GM23338 (cell line): Measurements from ENCODE around the gene GEMIN2. TPM values are rescaled to one million over a fixed set of nuclear protein-coding genes. Genes with fewer than 3 reads are reported as not detected.

Source experiments
- ATAC-seq: fragments of 200-7000 bp; cut with Tn5 transposase; 3 replicates; pipeline ENCODE4 v1.9.1; 2020
- DNase-seq: peaks from one replicate; pipeline ENCODE4 v3.0.0-alpha.2; 2015; ENCODE audit warnings: low spot score
- H2AFZ ChIP-seq: fragments of 200-600 bp; sonication (generic); 2 replicates; pipeline ENCODE4 v1.8.0; 2016; ENCODE audit warnings: antibody characterized with exemption, mild to moderate bottlenecking, moderate library complexity
- H3F3A ChIP-seq: fragments of 200-600 bp; sonication (generic); replicated peaks from 2 replicates; pipeline ENCODE4 v1.8.0; 2017; ENCODE audit warnings: antibody characterized with exemption, mixed run types, low read depth
- H3K27ac ChIP-seq: fragments of 200-600 bp; sonication (generic); 2 replicates; pipeline ENCODE4 v1.6.1; 2016; ENCODE audit warnings: low read depth
- H3K27me3 ChIP-seq: fragments of 200-600 bp; sonication (generic); 2 replicates; pipeline ENCODE4 v1.8.0; 2016; ENCODE audit warnings: mild to moderate bottlenecking, mixed run types, moderate library complexity; ENCODE audit not compliant: insufficient read depth
- H3K36me3 ChIP-seq: fragments of 200-600 bp; sonication (generic); 2 replicates; pipeline ENCODE4 v1.8.0; 2016; ENCODE audit warnings: mild to moderate bottlenecking; ENCODE audit not compliant: insufficient read depth
- H3K4me1 ChIP-seq: fragments of 200-600 bp; sonication (generic); 2 replicates; pipeline ENCODE4 v1.8.0; 2016; ENCODE audit warnings: mild to moderate bottlenecking, moderate library complexity; ENCODE audit not compliant: insufficient read depth
- H3K4me2 ChIP-seq: fragments of 200-600 bp; sonication (generic); 2 replicates; pipeline ENCODE4 v1.7.1; 2017; ENCODE audit warnings: mixed run types
- H3K4me3 ChIP-seq: fragments of 200-600 bp; sonication (generic); 2 replicates; pipeline ENCODE4 v1.6.1; 2016; ENCODE audit warnings: mixed run types
- H3K79me2 ChIP-seq: fragments of 200-600 bp; sonication (generic); replicated peaks from 2 replicates; pipeline ENCODE4 v1.8.0; 2017; ENCODE audit warnings: mild to moderate bottlenecking; ENCODE audit not compliant: insufficient read depth
- H3K9me2 ChIP-seq: fragments of 200-600 bp; sonication (generic); 2 replicates; pipeline ENCODE4 v1.8.0; 2017; ENCODE audit not compliant: insufficient read depth
- H4K20me1 ChIP-seq: fragments of 200-600 bp; sonication (generic); replicated peaks from 2 replicates; pipeline ENCODE4 v1.8.0; 2017; ENCODE audit warnings: mild to moderate bottlenecking; ENCODE audit not compliant: insufficient read depth
- H3K27ac Mint-ChIP-seq: 2 replicates; pipeline ENCODE4 v1.8.0; 2020; ENCODE audit warnings: inconsistent platforms, mild to moderate bottlenecking, moderate library complexity, mixed read lengths
- H3K27me3 Mint-ChIP-seq: 3 replicates; pipeline ENCODE4 v1.8.0; 2022; ENCODE audit warnings: low read depth, mild to moderate bottlenecking, moderate library complexity, mixed read lengths, inconsistent platforms; ENCODE audit not compliant: insufficient read depth, poor library complexity
- H3K36me3 Mint-ChIP-seq: 3 replicates; pipeline ENCODE4 v1.8.0; 2021; ENCODE audit warnings: low read depth, mild to moderate bottlenecking, inconsistent platforms, moderate library complexity, mixed read lengths
- H3K4me1 Mint-ChIP-seq: 3 replicates; pipeline ENCODE4 v1.8.0; 2020; ENCODE audit warnings: mild to moderate bottlenecking, inconsistent platforms, mixed read lengths
- H3K4me3 Mint-ChIP-seq: 3 replicates; pipeline ENCODE4 v1.8.0; 2021; ENCODE audit warnings: moderate library complexity, mild to moderate bottlenecking, inconsistent platforms, mixed read lengths
- H3K9me3 Mint-ChIP-seq: 3 replicates; pipeline ENCODE4 v1.8.0; 2020; ENCODE audit warnings: moderate library complexity, mild to moderate bottlenecking, inconsistent platforms, mixed read lengths
- POLR2AphosphoS5 ChIP-seq: IDR thresholded peaks from 2 replicates; pipeline ENCODE4 v1.6.1; 2016; ENCODE audit warnings: antibody characterized with exemption, low read depth
- ZNF331 ChIP-seq: fragments of 250-450 bp; sonication (Bioruptor Pico); IDR thresholded peaks from 2 replicates; pipeline ENCODE4 v1.5.0; 2020; ENCODE audit warnings: low read depth, mild to moderate bottlenecking, moderate library complexity
- polyA plus RNA-seq: library from polyadenylated mRNA; unstranded; fragments of >200 nt; fragmentation: Nextera tagmentation; extraction: Ambion mirVana; gene quantifications from 2 replicates; pipeline ENCODE4 v1.2.1, GENCODE V29; 2016
- small RNA-seq: library from RNA; depleted of rRNA; stranded (forward); fragments of <200 nt; gene quantifications from one replicate; pipeline ENCODE3, GENCODE V24; 2014; ENCODE audit warnings: low replicate concordance
- total RNA-seq: library from RNA; depleted of rRNA; stranded (reverse); fragments of >200 nt; shearing (Covaris generic); gene quantifications from 2 replicates; pipeline ENCODE4 v1.2.3, GENCODE V29; 2014; rRNA removed
- TF ChIP-seq, protein P1 (sequence below): IDR thresholded peaks from one replicate; pipeline ENCODE4 v1.6.1; 2018; ENCODE audit warnings: antibody characterized with exemption; ENCODE audit not compliant: unreplicated experiment
- TF ChIP-seq, protein P2 (sequence below): IDR thresholded peaks from 2 replicates; pipeline ENCODE4 v1.6.1; 2016; ENCODE audit warnings: antibody characterized with exemption

The GEMIN2 gene
- total and polyA plus RNA-seq, 2 experiments from 2014 or later: 37.0 to 61.6 TPM

DNA sequence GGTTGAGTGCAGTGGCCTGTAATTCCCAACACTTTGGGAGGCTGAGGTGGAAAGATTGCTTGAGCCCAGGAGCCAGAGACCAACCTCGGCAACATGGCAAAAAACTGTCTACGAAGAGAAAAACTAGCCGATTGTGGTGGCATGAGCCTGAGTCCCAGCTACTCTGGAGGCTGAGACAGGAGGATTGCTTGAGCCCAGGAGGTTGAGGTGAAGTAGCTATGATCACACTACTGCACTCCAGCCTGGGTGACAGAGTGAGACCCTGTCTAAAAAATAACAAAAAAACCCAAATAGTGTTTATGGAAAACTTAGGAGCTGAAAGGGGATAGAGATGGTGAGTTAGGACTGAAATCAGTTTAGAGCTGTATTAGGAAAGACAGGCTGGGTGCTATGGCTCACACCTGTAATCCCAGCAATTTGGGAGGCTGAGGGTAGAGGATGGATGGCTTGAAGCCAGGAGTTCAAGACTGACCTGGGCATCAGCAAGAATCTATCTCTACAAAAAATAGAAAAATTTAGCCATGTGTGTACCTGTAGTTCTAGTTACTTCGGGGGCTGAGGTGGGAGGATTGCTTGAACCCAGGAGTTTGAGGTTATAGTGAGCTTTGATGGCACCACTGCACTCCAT lies 70.6 kb downstream of the GEMIN2 start:
- Histone ChIP-seq H3K4me3 (no peak overlapping the region), H3K4me2 (no peak overlapping the region), H3F3A (peaks cover 52% of the 10 kb centered on the region), H3K36me3 (peaks cover 50% of the 10 kb centered on the region), H2AFZ (no peak overlapping the region), H3K79me2 (peaks cover 25% of the 10 kb centered on the region), H3K27ac (0 out of 2 replicates have a peak overlapping the region, but pooled peaks have one; percentile 22), H3K27me3 (no peaks in the 10 kb centered on the region), H3K4me1 (peaks cover 19% of the 10 kb centered on the region), H3K9me2 (no peaks in the 10 kb centered on the region), H4K20me1 (peaks cover 25% of the 10 kb centered on the region)
- H3K4me1 Mint-ChIP-seq: peaks cover 16% of the 10 kb centered on the region
- ATAC-seq (no peak), DNase-seq (no peak)
- H3K4me3 Mint-ChIP-seq: no peak overlapping the region
- TF ChIP-seq POLR2AphosphoS5 (peak; percentile 33; the same call in 1 of the 2 replicates), ZNF331 (CRISPR knock-in tag) (no peak)
- TF ChIP-seq, protein P1, sequence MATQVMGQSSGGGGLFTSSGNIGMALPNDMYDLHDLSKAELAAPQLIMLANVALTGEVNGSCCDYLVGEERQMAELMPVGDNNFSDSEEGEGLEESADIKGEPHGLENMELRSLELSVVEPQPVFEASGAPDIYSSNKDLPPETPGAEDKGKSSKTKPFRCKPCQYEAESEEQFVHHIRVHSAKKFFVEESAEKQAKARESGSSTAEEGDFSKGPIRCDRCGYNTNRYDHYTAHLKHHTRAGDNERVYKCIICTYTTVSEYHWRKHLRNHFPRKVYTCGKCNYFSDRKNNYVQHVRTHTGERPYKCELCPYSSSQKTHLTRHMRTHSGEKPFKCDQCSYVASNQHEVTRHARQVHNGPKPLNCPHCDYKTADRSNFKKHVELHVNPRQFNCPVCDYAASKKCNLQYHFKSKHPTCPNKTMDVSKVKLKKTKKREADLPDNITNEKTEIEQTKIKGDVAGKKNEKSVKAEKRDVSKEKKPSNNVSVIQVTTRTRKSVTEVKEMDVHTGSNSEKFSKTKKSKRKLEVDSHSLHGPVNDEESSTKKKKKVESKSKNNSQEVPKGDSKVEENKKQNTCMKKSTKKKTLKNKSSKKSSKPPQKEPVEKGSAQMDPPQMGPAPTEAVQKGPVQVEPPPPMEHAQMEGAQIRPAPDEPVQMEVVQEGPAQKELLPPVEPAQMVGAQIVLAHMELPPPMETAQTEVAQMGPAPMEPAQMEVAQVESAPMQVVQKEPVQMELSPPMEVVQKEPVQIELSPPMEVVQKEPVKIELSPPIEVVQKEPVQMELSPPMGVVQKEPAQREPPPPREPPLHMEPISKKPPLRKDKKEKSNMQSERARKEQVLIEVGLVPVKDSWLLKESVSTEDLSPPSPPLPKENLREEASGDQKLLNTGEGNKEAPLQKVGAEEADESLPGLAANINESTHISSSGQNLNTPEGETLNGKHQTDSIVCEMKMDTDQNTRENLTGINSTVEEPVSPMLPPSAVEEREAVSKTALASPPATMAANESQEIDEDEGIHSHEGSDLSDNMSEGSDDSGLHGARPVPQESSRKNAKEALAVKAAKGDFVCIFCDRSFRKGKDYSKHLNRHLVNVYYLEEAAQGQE: no peak
- H3K27me3 Mint-ChIP-seq: peaks cover 14% of the 10 kb centered on the region
- 0 out of 2 replicates have a peak overlapping the region, but pooled peaks have one; percentile 56 for H3K27ac Mint-ChIP-seq
- H3K36me3 Mint-ChIP-seq: peaks cover 19% of the 10 kb centered on the region
- H3K9me3 Mint-ChIP-seq: no peaks in the 10 kb centered on the region

DNA sequence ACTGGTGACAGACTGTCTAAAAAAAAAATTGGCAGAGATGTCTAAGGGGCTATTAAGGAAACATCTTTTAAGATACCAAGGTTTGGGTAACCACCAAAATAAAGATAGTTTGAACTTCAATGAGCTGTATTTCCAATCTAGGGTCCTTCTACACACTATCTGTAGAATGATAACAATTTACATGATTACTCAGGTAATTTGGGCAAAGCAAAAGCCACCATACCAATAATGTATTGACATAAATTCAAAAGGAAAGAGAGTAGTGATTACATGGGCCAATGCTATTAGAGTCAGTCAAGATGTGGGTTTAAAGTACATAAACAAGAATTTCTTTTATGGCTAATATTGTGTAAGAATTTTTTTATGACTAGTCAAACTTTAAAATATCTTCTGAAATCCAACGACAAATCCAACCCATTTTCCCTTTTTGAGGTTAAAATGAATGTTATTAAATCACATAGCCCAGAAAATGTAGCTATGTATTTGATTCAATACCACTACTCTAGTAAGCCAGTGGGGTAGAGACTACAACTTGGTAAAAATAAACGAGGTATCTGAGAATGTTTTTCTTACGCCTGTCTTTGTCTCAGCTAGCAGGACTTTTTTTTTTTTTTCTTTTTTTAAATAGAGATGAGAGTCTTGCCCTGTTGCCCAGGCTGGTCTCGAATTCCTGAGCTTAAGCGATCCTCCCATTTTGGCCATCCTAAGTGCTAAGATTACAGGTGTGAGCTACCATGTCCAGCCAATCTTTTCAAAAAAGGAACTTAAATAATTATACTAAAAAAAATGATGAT lies 71.3 kb downstream of the GEMIN2 start:
- H3K36me3 Mint-ChIP-seq: peaks cover 19% of the 10 kb centered on the region
- no peak for DNase-seq
- Histone ChIP-seq H3K4me3 (no peak overlapping the region), H3F3A (peaks cover 49% of the 10 kb centered on the region), H3K79me2 (peaks cover 18% of the 10 kb centered on the region), H3K27me3 (no peaks in the 10 kb centered on the region), H2AFZ (no peak overlapping the region), H4K20me1 (peaks cover 21% of the 10 kb centered on the region), H3K4me1 (peaks cover 19% of the 10 kb centered on the region), H3K27ac (peak overlapping the region; percentile 60; the same call in 1 of the 2 replicates), H3K36me3 (peaks cover 43% of the 10 kb centered on the region), H3K4me2 (no peak overlapping the region), H3K9me2 (no peaks in the 10 kb centered on the region)
- peaks cover 16% of the 10 kb centered on the region for H3K4me1 Mint-ChIP-seq
- 0 out of 2 replicates have a peak overlapping the region, but pooled peaks have one; percentile 56 for H3K27ac Mint-ChIP-seq
- peaks cover 14% of the 10 kb centered on the region for H3K27me3 Mint-ChIP-seq
- no peak for ATAC-seq
- TF ChIP-seq, protein P2, sequence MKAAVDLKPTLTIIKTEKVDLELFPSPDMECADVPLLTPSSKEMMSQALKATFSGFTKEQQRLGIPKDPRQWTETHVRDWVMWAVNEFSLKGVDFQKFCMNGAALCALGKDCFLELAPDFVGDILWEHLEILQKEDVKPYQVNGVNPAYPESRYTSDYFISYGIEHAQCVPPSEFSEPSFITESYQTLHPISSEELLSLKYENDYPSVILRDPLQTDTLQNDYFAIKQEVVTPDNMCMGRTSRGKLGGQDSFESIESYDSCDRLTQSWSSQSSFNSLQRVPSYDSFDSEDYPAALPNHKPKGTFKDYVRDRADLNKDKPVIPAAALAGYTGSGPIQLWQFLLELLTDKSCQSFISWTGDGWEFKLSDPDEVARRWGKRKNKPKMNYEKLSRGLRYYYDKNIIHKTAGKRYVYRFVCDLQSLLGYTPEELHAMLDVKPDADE: no peak
- no peaks in the 10 kb centered on the region for H3K9me3 Mint-ChIP-seq
- no peak overlapping the region for H3K4me3 Mint-ChIP-seq

Small RNA genes within 50 kb of the gene (small RNA-seq; reads per million reads assigned to genes)
- gene AL109628.1: not detected

Other genes starting within 250 kb of the GEMIN2 start
- 60.9 and 89.9 TPM in 2 replicates for gene SEC23A, start 11.1 kb upstream of the GEMIN2 start, total RNA-seq
- 19.8 and 22.7 TPM in 2 replicates for gene SEC23A, start 11.1 kb upstream of the GEMIN2 start, polyA plus RNA-seq
- gene TRAPPC6B, start 56.0 kb downstream of the GEMIN2 start, total RNA-seq: 20.2 and 27.7 TPM in 2 replicates
- gene TRAPPC6B, start 56.0 kb downstream of the GEMIN2 start, polyA plus RNA-seq: 14.8 and 17.2 TPM in 2 replicates
- gene PNN, start 60.9 kb downstream of the GEMIN2 start, total RNA-seq: 60.0 and 69.8 TPM in 2 replicates
- 275 and 325 TPM in 2 replicates for gene PNN, start 60.9 kb downstream of the GEMIN2 start, polyA plus RNA-seq
- 8.5 and 10.9 TPM in 2 replicates for gene MIA2, start 119.6 kb downstream of the GEMIN2 start, total RNA-seq
- gene MIA2, start 119.6 kb downstream of the GEMIN2 start, polyA plus RNA-seq: 8.6 and 9.5 TPM in 2 replicates